OCI-LY1 (cell line): Measurements from ENCODE around the gene EDEM2.
"Not testable (repeated sequence)": the region's sequence is repeated elsewhere in the genome, so short reads cannot be mapped to it uniquely, and the experiment has no call there.

Experiments used
- H2AFZ ChIP-seq: fragments of 200-600 bp; sonication (generic), shearing (Covaris generic); 2 replicates; pipeline ENCODE4 v1.6.0; 2014; ENCODE audit warnings: antibody characterized with exemption, mild to moderate bottlenecking, low read length
- H3F3A ChIP-seq: fragments of 200-600 bp; sonication (generic), shearing (Covaris generic); 2 replicates; pipeline ENCODE4 v1.6.0; 2014; ENCODE audit warnings: mild to moderate bottlenecking, antibody characterized with exemption, low read length, moderate library complexity; ENCODE audit not compliant: insufficient read depth
- H3K27ac ChIP-seq: fragments of 200-600 bp; sonication (generic); 2 replicates; pipeline ENCODE4 v1.5.1; 2014; ENCODE audit warnings: low read length, mixed run types, mild to moderate bottlenecking, low read depth; ENCODE audit not compliant: poor library complexity, severe bottlenecking
- H3K27me3 ChIP-seq: fragments of 200-600 bp; sonication (generic); 2 replicates; pipeline ENCODE4 v1.6.0; 2014; ENCODE audit warnings: antibody characterized with exemption, mild to moderate bottlenecking, low read length, moderate library complexity; ENCODE audit not compliant: insufficient read depth
- H3K36me3 ChIP-seq: fragments of 200-600 bp; sonication (generic); 2 replicates; pipeline ENCODE4 v1.6.1; 2014; ENCODE audit warnings: mild to moderate bottlenecking, antibody characterized with exemption, low read length, moderate library complexity, mixed read lengths; ENCODE audit not compliant: insufficient read depth
- H3K4me1 ChIP-seq: fragments of 200-600 bp; sonication (generic); 2 replicates; pipeline ENCODE4 v1.5.1; 2014; ENCODE audit warnings: mild to moderate bottlenecking, low read length, moderate library complexity; ENCODE audit not compliant: insufficient read depth, severe bottlenecking
- H3K4me2 ChIP-seq: fragments of 200-600 bp; sonication (generic), shearing (Covaris generic); 2 replicates; pipeline ENCODE4 v1.6.1; 2014; ENCODE audit warnings: low read length
- H3K4me3 ChIP-seq: fragments of 200-600 bp; sonication (generic); 2 replicates; pipeline ENCODE4 v1.5.1; 2014; ENCODE audit warnings: low read length, low read depth, mild to moderate bottlenecking, mixed read lengths; ENCODE audit not compliant: poor library complexity, severe bottlenecking
- H3K79me2 ChIP-seq: fragments of 200-600 bp; shearing (Covaris generic); 2 replicates; pipeline ENCODE4 v1.6.1; 2016; ENCODE audit warnings: mixed run types, low read length, mixed read lengths; ENCODE audit not compliant: insufficient read depth
- H3K9ac ChIP-seq: fragments of 200-600 bp; sonication (generic), shearing (Covaris generic); 2 replicates; pipeline ENCODE4 v1.6.1; 2014; ENCODE audit warnings: mild to moderate bottlenecking, low read length, mixed read lengths
- H3K9me2 ChIP-seq: fragments of 200-600 bp; sonication (generic), shearing (Covaris generic); 2 replicates; pipeline ENCODE4 v1.6.1; 2014; ENCODE audit warnings: low read depth, mild to moderate bottlenecking, low read length, mixed read lengths
- H3K9me3 ChIP-seq: fragments of 200-600 bp; shearing (Covaris generic); 2 replicates; pipeline ENCODE4 v1.6.1; 2014; ENCODE audit warnings: low read length, mixed read lengths
- H4K20me1 ChIP-seq: fragments of 200-600 bp; sonication (generic), shearing (Covaris generic); 2 replicates; pipeline ENCODE4 v1.6.0; 2016; ENCODE audit warnings: mild to moderate bottlenecking, low read length; ENCODE audit not compliant: insufficient read depth
- CTCF ChIP-seq: fragments of 200-600 bp; sonication (generic), shearing (Covaris generic); IDR thresholded peaks from 2 replicates; pipeline ENCODE4 v1.5.1; 2017; ENCODE audit warnings: mild to moderate bottlenecking, antibody characterized with exemption, low read length, moderate library complexity, mixed read lengths
- EZH2 ChIP-seq: fragments of 200-600 bp; sonication (generic), shearing (Covaris generic); IDR thresholded peaks from 2 replicates; pipeline ENCODE4 v1.8.0; 2017; ENCODE audit warnings: borderline replicate concordance, mixed run types, mild to moderate bottlenecking, antibody characterized with exemption, low read length, moderate library complexity, mixed read lengths

The EDEM2 gene

DNA sequence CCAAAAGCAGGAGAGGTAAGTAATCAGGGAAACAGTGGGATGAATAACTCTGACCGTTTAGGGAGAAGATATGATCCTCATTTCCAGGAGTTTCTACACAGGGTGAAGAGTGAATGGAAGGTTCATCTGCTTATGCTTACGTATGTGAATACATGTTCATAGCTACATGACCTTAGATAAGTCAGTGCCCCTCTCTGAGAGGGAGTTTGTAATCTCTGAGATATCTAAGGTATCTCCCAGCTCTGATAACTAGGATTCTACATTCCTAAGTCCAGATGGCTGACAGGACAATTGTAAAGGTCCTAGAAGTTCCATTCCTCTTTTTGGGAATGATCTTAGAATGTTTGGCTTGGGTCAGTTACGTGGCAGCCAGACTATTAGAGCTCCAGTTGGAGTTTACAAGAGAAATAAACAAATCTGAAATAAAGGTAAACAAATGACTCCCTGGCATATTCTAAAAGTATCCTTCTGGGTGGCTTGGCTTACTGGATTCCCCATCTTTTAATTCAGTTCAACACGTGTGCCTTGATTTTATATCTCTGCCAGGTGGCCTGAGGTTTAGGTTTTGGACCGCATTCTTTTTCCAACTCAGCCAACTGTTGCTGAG, 40.6 kb upstream of the EDEM2 start:
- Histone ChIP-seq H3K79me2 (no peaks in the 10 kb centered on the region), H3K4me1 (no peaks in the 10 kb centered on the region), H3K4me3 (no peak overlapping the region), H3K9ac (no peak overlapping the region), H2AFZ (no peak overlapping the region), H3K27ac (no peak overlapping the region), H3K9me3 (no peaks in the 10 kb centered on the region), H3K9me2 (no peaks in the 10 kb centered on the region), H3K36me3 (no peaks in the 10 kb centered on the region), H3F3A (no peaks in the 10 kb centered on the region), H4K20me1 (no peaks in the 10 kb centered on the region), H3K4me2 (no peak overlapping the region), H3K27me3 (no peaks in the 10 kb centered on the region)
- TF ChIP-seq EZH2: no peak
- no peak for TF ChIP-seq CTCF

GRCh38 chr20:35186691-35187289, 39.7 kb upstream of the EDEM2 start:
- H3K36me3 ChIP-seq, H3K27ac ChIP-seq, H4K20me1 ChIP-seq, H3K9ac ChIP-seq, H3K79me2 ChIP-seq, H3K4me2 ChIP-seq, H3K9me2 ChIP-seq, H3K4me1 ChIP-seq, H3K27me3 ChIP-seq, H3F3A ChIP-seq, H3K4me3 ChIP-seq, H2AFZ ChIP-seq, H3K9me3 ChIP-seq: not testable (repeated sequence)

GRCh38 chr20:35181731-35182130, 34.6 kb upstream of the EDEM2 start:
- TF ChIP-seq EZH2 (no peak), CTCF (no peak)
- Histone ChIP-seq H3K27me3 (peaks cover 3% of the 10 kb centered on the region; the same call in 1 of the 2 replicates), H3K4me2 (no peak overlapping the region), H2AFZ (no peak overlapping the region), H3K4me3 (no peak overlapping the region), H3F3A (no peaks in the 10 kb centered on the region), H3K9ac (no peak overlapping the region), H3K79me2 (no peaks in the 10 kb centered on the region), H3K4me1 (no peaks in the 10 kb centered on the region), H3K27ac (no peak overlapping the region), H4K20me1 (no peaks in the 10 kb centered on the region), H3K9me3 (no peaks in the 10 kb centered on the region), H3K9me2 (no peaks in the 10 kb centered on the region), H3K36me3 (no peaks in the 10 kb centered on the region)

DNA sequence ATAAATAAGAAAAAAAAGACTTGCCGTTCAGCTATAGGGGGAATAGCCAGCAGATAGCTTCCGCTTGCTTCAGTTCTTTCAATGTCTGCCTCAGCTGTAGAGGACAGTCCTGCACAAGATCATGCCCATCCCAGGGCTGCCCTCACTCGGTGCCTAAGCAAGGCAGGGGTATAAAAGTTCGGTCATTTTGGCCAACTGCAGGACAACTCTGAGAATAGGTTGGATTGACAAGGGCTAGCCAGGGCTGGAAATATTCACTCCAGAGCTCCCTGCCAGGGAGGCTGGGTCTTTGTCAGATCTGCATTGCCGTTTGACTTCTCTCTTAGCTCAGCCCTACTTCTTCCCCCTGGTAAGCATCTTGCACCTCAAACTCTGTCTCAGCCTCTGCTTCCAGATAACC, 33.1 kb upstream of the EDEM2 start:
- Histone ChIP-seq H2AFZ (no peak overlapping the region), H3F3A (no peaks in the 10 kb centered on the region), H3K27me3 (peaks cover 4% of the 10 kb centered on the region; the same call in 1 of the 2 replicates), H3K9me3 (no peaks in the 10 kb centered on the region), H3K9ac (no peak overlapping the region), H3K36me3 (no peaks in the 10 kb centered on the region), H3K27ac (no peak overlapping the region), H3K4me2 (no peak overlapping the region), H4K20me1 (no peaks in the 10 kb centered on the region), H3K4me1 (no peaks in the 10 kb centered on the region), H3K9me2 (no peaks in the 10 kb centered on the region), H3K79me2 (no peaks in the 10 kb centered on the region), H3K4me3 (no peak overlapping the region)
- TF ChIP-seq CTCF: no peak
- TF ChIP-seq EZH2: no peak
